ENCODE data around the gene DCAF7.

- TF ChIP-seq CTCF (conservative IDR thresholded peaks at IDR 0.05) (no peak), ZFX (IDR thresholded peaks at IDR 0.05) (no peak)
These were observed 26.9 kb upstream of the DCAF7 start, which contains the start of gene KCNH6 for GRCh38 chr17:63523253-63523855.
